PC-9 (cell line): ENCODE results near the gene NEO1. TPM values are rescaled to one million over a fixed set of nuclear protein-coding genes. Genes with fewer than 3 reads are reported as not detected.

Source experiments
- BruUV-seq: library from RNA; stranded (reverse); fragments of 400-500 nt; replicated peaks from 2 replicates; lab custom pipeline; 2021; lab: Mats Ljungman, UMichigan
- CTCF ChIA-PET: fragments of 300-600 bp; sonication (Branson Sonifier 250); formaldehyde crosslinking; loops from one replicate; lab custom pipeline; 2022; ENCODE audit warnings: antibody characterized with exemption; lab: Charles Lee
- POLR2A ChIA-PET: fragments of 300-600 bp; sonication (Branson Sonifier 250); formaldehyde crosslinking; loops from one replicate; lab custom pipeline; 2022; ENCODE audit warnings: antibody characterized with exemption; ENCODE audit not compliant: unreplicated experiment; lab: Charles Lee
- DNase-seq, 2 experiments: peaks; one replicate each; pipeline versions ENCODE4 v3.0.0 to v3.0.0-alpha.2; 2015 to 2022; ENCODE audit warnings: mixed read lengths in 1 of 2
- H2AFZ ChIP-seq: fragments of 200-600 bp; sonication (generic); 2 replicates; pipeline ENCODE4 v1.8.1; 2017; ENCODE audit warnings: antibody characterized with exemption
- H3F3A ChIP-seq: fragments of 200-600 bp; sonication (generic); 2 replicates; pipeline ENCODE4 v1.8.1; 2017; ENCODE audit warnings: antibody characterized with exemption, mild to moderate bottlenecking, low read depth; ENCODE audit not compliant: insufficient read depth
- H3K27ac ChIP-seq: fragments of 200-600 bp; sonication (generic); 2 replicates; pipeline ENCODE4 v1.6.1; 2016; ENCODE audit warnings: mixed run types
- H3K27me3 ChIP-seq: fragments of 200-600 bp; sonication (generic); 2 replicates; pipeline ENCODE4 v1.6.1; 2016; ENCODE audit warnings: low read depth, mixed run types; ENCODE audit not compliant: insufficient read depth
- H3K36me3 ChIP-seq: fragments of 200-600 bp; sonication (generic); 2 replicates; pipeline ENCODE4 v1.6.1; 2016; ENCODE audit warnings: low read depth, mixed run types
- H3K4me1 ChIP-seq: fragments of 200-600 bp; sonication (generic); replicated peaks from 2 replicates; pipeline ENCODE4 v1.6.1; 2016; ENCODE audit warnings: mixed run types; ENCODE audit not compliant: insufficient read depth
- H3K4me2 ChIP-seq: fragments of 200-600 bp; sonication (generic); 2 replicates; pipeline ENCODE4 v1.6.1; 2017; ENCODE audit warnings: mixed run types
- H3K4me3 ChIP-seq: fragments of 200-600 bp; sonication (generic); 2 replicates; pipeline ENCODE4 v1.6.1; 2016; ENCODE audit warnings: mixed run types
- H3K79me2 ChIP-seq: fragments of 200-600 bp; sonication (generic); 2 replicates; pipeline ENCODE4 v1.6.1; 2017; ENCODE audit warnings: low read depth, mixed run types
- H3K9me2 ChIP-seq: fragments of 200-600 bp; sonication (generic); 2 replicates; pipeline ENCODE4 v1.8.1; 2017; ENCODE audit warnings: mild to moderate bottlenecking; ENCODE audit not compliant: insufficient read depth
- H3K9me3 ChIP-seq: fragments of 200-600 bp; sonication (generic); 2 replicates; pipeline ENCODE4 v1.8.1; 2016; ENCODE audit warnings: low read depth; ENCODE audit not compliant: insufficient read depth
- H4K20me1 ChIP-seq: fragments of 200-600 bp; sonication (generic); 2 replicates; pipeline ENCODE4 v1.8.1; 2017; ENCODE audit not compliant: insufficient read depth
- EZH2 ChIP-seq: fragments of 200-600 bp; sonication (generic); IDR thresholded peaks from 2 replicates; pipeline ENCODE4 v1.8.0; 2017; ENCODE audit warnings: antibody characterized with exemption, low read depth
- intact Hi-C: fragments of 100-400 bp; cut with micrococcal nuclease; formaldehyde crosslinking; loops from one replicate; pipeline ENCODE4 v1.10.0; 2022; ENCODE audit not compliant: unreplicated experiment
- total RNA-seq: library from RNA; stranded (reverse); gene quantifications from 2 replicates; pipeline ENCODE4 v1.2.3, GENCODE V29; 2021
- TF ChIP-seq, protein P1 (sequence below): fragments of 200-600 bp; sonication (generic); conservative IDR thresholded peaks from 2 replicates; pipeline ENCODE4 v1.6.1; 2017; ENCODE audit warnings: mixed run types, antibody characterized with exemption, mild to moderate bottlenecking, moderate library complexity

Gene NEO1
- total RNA-seq, 1 experiment from 2014 or later = 5.2 TPM

- H2AFZ ChIP-seq = no peak overlapping the region
- CTCF ChIA-PET = no interaction called here
- no peaks in the 10 kb centered on the region for H3K36me3 ChIP-seq
- no peaks in the 10 kb centered on the region for H4K20me1 ChIP-seq
- peaks cover 60% of the 10 kb centered on the region for H3K27me3 ChIP-seq
- H3K9me2 ChIP-seq = no peaks in the 10 kb centered on the region
- intact Hi-C loops = no loop called here
- TF ChIP-seq EZH2 = no peak
- TF ChIP-seq, protein P1, sequence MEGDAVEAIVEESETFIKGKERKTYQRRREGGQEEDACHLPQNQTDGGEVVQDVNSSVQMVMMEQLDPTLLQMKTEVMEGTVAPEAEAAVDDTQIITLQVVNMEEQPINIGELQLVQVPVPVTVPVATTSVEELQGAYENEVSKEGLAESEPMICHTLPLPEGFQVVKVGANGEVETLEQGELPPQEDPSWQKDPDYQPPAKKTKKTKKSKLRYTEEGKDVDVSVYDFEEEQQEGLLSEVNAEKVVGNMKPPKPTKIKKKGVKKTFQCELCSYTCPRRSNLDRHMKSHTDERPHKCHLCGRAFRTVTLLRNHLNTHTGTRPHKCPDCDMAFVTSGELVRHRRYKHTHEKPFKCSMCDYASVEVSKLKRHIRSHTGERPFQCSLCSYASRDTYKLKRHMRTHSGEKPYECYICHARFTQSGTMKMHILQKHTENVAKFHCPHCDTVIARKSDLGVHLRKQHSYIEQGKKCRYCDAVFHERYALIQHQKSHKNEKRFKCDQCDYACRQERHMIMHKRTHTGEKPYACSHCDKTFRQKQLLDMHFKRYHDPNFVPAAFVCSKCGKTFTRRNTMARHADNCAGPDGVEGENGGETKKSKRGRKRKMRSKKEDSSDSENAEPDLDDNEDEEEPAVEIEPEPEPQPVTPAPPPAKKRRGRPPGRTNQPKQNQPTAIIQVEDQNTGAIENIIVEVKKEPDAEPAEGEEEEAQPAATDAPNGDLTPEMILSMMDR = no peak
- no peak overlapping the region for H3K4me2 ChIP-seq
- no peak for DNase-seq
- no TSS peak for BruUV-seq
- H3F3A ChIP-seq = no peaks in the 10 kb centered on the region
- H3K4me3 ChIP-seq = no peak overlapping the region
- H3K9me3 ChIP-seq = no peaks in the 10 kb centered on the region
- H3K4me1 ChIP-seq = no peaks in the 10 kb centered on the region
- H3K79me2 ChIP-seq = no peaks in the 10 kb centered on the region
- H3K27ac ChIP-seq = no peak overlapping the region
- POLR2A ChIA-PET = no interaction called here
These were observed 32.6 kb upstream of the NEO1 start for GRCh38 chr15:73019601-73020146.

DNA sequence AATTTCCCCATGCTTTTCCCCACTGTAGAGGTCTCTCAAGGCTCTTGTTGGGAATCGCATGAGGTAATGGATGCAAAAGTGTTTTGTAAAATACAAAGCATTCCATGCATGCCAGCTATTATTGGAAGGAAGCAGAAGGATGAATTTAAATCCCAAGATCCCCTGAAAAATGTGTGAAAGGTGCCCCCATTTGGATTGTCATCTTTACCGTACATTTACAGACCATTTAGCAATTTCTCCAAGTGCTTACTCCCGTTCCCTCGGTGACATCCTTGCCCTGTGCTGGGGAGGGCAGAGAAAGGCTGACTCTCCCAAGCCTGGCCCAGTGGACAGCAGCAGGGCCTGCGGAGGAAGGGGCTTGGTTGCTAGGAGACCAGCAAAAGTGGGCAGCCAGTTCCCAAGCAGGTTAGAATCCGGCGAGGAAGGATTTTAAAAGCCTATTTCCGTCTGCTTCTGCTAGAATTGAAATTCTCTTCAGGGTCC is 31.1 kb upstream of the NEO1 start:
- H3K4me1 ChIP-seq = no peaks in the 10 kb centered on the region
- BruUV-seq = no TSS peak
- intact Hi-C loops = no loop called here
- H3F3A ChIP-seq = no peaks in the 10 kb centered on the region
- H3K79me2 ChIP-seq = no peaks in the 10 kb centered on the region
- TF ChIP-seq EZH2 = no peak
- TF ChIP-seq, protein P1 = no peak
- no peak overlapping the region for H3K27ac ChIP-seq
- ChIA-PET POLR2A (no interaction called here), CTCF (no interaction called here)
- no peaks in the 10 kb centered on the region for H3K9me3 ChIP-seq
- H4K20me1 ChIP-seq = no peaks in the 10 kb centered on the region
- no peak overlapping the region for H3K4me3 ChIP-seq
- H3K36me3 ChIP-seq = no peaks in the 10 kb centered on the region
- H3K4me2 ChIP-seq = no peak overlapping the region
- DNase-seq = no peak
- no peak overlapping the region for H2AFZ ChIP-seq
- no peaks in the 10 kb centered on the region for H3K9me2 ChIP-seq
- peaks cover 59% of the 10 kb centered on the region for H3K27me3 ChIP-seq

GRCh38 chr15:73022161-73022560 is 30.1 kb upstream of the NEO1 start:
- H3K4me3 ChIP-seq = no peak overlapping the region
- H3K9me3 ChIP-seq = no peaks in the 10 kb centered on the region
- no peaks in the 10 kb centered on the region for H3K4me1 ChIP-seq
- no peak for TF ChIP-seq EZH2
- TF ChIP-seq, protein P1 = no peak
- no peak overlapping the region for H2AFZ ChIP-seq
- H3K27ac ChIP-seq = no peak overlapping the region
- peaks cover 66% of the 10 kb centered on the region for H3K27me3 ChIP-seq
- no peaks in the 10 kb centered on the region for H3K9me2 ChIP-seq
- no TSS peak for BruUV-seq
- H4K20me1 ChIP-seq = no peaks in the 10 kb centered on the region
- H3K79me2 ChIP-seq = no peaks in the 10 kb centered on the region
- no peak overlapping the region for H3K4me2 ChIP-seq
- H3K36me3 ChIP-seq = no peaks in the 10 kb centered on the region
- intact Hi-C loops = no loop called here
- DNase-seq = no peak
- POLR2A ChIA-PET = no interaction called here
- CTCF ChIA-PET = no interaction called here
- H3F3A ChIP-seq = no peaks in the 10 kb centered on the region
